Femur (tissue), 1 donor: ENCODE results near the gene CASK.
"Not testable (repeated sequence)": the region's sequence is repeated elsewhere in the genome, so short reads cannot be mapped to it uniquely, and the experiment has no call there.

Experiments
- DNase-seq: peaks from one replicate; pipeline ENCODE4 v3.0.0-alpha.2; 2017

The CASK gene

DNA sequence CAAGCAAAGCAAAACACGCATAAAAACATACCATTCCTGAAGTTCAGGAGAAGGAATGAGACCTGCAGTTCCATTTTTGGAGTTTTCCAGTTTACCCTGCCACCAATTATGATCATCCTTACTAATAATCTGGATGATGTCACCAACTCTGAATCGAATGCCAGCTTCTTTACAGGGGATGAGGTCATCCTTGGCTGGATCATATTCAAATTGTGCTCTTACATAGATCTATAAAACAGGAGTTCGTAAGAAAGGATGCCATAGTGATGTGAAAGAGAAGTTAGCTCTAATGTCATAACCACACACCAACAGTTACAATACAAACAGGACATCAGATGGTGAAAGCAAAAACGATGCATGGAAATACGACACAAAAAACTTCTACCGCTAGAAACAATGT, 369.7 kb downstream of the CASK start:
- DNase-seq: no peak

DNA sequence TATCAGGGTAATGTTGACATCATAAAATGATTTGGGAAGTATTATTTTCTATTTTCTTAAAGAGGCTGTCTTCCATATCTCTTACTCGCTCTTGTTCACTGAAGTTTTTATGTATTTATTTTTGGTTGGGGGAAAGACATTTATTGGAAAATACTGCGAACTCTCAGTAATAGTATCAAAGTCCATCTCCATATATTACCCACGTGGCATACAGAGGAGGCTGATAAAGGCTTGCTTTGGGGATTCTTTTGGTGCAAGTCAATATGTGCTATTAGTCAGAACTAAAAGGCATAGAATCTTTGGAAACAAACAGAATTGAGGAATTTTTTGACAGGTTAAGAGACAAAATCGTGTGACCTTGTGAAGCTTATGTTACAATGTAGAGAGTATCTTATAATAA, 374.9 kb downstream of the CASK start:
- no peak for DNase-seq

DNA sequence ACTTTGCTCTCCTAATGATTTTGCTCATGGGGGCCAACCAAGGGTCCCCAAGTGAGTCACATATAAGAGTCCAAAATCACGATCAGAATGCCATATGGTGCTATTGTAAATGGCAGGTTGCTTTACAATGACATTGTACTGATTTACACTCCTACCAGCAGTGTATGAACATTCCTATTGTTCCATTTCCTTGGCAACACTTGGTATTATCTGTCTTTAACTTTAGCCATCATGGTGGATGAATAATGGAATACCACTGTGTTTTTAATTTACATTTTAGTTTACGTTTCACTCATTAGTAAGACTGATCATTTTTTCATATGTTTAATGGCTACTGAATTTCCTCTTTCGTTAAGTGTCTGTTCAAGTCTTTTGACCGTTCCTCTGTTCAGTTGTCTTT, 379.7 kb downstream of the CASK start:
- DNase-seq: no peak

DNA sequence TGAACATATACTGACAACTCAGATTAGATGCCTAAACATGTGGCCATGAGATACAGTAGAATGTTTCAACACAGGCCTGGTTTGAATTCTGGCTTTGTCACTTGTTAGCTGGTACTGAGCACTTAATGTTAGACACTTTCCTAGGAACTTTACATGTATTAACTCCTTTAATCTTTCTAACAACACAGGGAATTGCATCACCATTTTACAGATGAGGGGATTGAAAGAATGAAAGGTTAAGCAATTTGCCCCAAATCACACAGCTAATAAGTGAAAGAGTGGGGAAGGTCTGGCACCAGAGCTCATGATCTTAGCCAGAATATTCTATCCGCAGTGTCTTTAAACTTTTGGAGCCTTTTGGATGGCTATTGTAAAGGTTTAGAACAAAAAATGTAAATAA, 380.3 kb downstream of the CASK start:
- DNase-seq: no peak

DNA sequence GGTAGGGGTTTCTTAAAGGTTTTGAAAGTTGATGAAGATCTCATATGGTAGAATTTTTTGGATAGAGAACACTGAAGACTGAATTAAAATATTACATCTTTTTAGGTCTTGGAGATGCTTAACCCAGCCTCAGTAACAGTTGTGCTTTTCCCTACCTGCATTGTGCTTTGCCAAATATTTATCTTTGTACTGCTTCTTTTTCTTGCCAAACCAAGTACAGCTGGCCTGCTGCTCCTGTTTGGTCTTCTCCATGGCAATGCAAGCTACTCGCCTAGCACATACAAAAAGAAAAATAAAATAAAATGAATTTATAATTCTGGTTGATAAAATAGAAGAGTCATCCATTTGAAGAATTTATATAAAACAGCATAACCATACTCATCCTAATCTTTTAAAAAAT, 380.8 kb downstream of the CASK start:
- no peak for DNase-seq

DNA sequence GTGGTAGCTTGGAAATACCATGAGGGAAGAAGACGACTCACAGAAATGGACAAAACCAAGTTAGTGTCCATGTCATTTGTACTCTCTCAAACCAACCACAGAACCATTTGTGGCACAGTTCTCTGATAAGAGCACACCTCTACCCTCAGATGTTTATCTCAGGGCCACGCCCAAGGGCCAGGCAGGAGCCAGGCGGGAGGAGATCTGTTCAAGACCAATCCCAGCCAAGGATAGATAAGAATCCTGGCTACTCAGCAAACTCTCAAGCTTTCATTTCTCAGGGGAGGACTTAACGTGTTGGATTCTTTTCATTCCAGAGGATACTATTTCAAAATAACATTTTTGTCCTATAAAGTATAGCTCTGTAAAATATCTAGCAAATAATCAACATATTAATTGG, 381.2 kb downstream of the CASK start:
- no peak for DNase-seq

DNA sequence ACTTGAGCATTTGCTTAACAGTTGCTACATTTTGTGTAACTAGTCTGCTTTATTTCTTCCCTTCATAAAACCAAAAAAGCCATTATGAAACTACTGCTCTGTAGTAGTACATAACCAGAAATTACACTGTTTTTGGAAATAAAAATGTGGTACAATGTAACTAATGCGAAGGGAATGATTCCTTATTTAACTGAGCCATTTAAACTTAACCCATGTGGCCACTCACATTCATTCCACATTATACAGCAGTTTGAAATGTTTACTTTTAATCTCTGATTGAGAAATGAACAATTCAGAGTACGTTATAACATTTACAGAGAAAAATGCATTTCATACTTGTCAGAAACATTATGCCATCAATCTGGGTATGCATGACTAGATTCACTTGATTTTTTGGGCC, 382.0 kb downstream of the CASK start:
- no peak for DNase-seq

DNA sequence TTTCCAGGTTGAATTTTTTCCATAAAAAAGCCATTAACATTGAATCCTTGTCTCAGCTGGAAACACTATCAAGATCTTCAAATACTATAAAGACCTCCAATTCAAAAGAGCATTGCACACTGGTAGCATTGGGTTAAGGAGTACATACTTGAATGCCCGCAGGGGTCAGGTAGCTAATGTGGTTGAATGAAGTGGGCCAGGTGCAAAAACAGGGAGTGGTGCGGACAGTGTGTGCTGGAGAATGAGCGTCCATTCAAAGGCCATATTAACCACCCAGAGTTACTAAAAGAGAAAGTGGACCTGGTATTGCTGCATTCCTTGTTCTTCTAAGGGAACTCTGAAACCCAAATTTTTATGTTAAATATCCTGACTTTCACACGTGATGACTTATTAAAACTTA, 384.6 kb downstream of the CASK start:
- no peak for DNase-seq

DNA sequence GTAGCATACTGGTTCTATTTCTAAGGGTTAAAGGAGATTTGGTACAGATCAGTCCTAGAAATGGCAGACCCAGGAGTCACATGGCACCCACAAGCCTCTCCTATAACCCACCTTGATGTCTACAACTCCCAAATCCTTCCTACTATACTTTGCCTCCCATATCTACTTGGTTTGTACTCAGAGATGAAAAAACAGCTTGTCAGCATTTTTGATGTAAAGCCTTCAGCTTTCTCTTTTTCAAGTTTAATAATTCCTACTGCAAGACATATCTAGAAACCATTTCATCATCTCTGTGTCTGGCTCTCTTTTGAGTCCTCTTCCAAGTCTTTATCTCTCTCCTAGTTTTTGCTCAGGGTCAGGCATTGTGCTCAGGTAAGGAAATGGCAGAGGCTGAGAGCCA, 393.3 kb downstream of the CASK start:
- DNase-seq: no peak

DNA sequence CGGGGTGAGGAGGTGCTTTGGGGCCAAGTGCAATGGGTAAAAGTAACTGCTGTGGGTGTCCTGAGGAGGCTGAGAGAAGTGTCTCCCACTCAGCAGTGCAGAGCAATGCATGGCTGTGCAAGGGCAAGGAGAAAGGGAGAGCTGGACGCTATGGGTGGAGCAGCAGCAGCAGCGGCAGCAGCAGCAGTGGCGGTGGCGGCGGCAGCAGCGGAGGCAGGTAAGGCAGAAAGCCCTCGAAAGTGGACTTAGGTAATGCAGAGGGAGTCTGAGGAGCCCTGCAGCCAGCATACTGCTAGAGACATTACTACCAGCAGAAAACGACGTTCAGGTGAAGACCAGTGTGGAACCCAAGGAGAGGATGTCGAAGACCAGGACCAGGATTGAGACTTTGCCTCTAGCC, 394.1 kb downstream of the CASK start:
- no peak for DNase-seq

DNA sequence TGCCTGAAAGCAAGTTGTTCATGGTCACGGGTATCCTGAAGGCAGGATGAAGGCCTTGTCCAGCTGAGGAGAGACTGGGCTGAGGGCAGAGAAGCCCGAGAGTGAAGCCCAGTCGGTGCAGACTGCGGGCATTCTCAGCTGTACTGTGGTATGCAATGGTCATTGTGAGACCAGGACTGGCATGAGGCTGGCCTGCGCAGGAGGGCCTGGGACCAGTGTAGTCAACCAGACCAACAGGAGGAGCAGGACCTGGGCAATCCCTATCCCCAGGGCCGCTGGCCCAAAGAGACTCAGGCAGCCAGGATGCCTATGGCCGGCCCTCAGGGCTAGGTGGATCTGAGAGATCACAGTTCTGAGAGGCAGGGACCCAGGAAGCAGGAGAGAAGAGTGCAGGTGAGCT, 394.6 kb downstream of the CASK start:
- DNase-seq: no peak

DNA sequence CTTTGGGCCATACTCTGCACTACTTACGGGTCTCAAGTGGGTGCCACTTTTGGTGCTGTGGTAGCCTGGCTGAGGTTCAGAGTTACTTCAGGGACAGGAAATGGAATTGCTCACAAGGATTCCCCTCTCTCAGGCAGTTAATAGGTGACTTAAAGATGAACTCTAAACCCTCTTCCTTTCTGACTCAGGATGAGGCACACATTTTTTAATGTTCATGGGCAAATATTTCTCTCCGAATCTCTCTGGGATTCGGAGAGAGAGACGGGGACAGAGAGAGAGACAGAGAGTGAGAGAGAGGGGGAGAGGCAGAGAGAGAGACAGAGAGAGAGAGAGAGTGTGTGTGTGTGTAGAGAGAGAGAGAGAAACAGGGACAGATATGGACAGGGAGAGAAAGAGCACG, 396.4 kb downstream of the CASK start:
- DNase-seq: no peak

DNA sequence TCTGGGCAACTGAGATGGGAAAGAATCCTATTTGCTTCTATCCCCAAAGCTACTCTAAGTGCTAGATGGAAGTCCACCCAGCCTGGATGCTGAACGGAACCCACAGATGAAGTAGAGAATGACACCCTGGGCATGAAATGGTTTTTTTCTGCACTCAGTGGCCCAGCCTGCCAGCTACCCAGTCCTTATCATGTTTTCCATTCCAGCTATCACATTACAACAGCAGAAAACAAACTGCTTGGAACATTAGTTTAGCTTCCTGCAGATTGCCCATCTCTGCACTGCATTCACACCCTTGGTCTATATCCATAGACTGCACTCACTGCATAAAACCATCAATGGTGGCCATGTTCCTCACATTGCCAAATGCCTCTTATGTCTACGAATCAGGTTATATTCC, 397.1 kb downstream of the CASK start:
- no peak for DNase-seq

DNA sequence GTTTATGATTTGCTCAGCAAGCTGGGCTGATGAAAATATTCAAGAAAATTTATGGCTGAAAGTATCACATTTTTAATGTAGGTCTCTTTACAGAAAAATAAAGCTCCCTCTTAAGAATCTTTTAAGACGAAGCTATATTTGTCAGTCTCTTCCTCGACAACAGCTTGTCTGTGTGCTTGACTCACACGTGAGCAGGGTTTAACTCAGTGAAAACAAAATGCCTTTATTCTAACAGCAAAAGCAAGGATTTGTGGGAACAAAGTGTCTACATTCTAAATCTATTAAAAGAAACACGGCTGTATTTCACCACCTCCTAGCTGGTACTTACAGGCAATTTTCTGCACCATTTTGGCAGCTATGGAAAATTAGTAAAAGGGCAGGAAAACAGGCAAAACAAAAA, 400.7 kb downstream of the CASK start:
- no peak for DNase-seq

DNA sequence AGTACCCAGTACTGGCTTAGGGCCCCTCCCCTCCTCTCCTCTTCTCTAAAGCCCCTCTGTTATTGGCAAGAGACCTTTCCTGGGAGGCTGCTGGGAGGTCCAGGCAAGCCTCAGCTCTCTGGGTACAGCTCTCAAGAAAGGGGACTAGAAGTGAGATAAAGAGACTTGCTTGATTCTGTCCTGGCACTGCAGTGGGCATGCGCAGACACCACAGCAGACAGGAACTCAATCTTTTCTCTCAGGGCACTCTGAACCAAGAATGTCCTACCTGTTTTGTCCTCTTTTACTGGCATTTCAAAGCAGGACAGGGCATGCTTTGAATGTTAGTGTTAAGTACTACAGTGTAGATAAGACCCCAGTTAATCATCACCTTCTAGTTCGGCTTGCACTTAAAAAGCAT, 401.3 kb downstream of the CASK start:
- DNase-seq: no peak

DNA sequence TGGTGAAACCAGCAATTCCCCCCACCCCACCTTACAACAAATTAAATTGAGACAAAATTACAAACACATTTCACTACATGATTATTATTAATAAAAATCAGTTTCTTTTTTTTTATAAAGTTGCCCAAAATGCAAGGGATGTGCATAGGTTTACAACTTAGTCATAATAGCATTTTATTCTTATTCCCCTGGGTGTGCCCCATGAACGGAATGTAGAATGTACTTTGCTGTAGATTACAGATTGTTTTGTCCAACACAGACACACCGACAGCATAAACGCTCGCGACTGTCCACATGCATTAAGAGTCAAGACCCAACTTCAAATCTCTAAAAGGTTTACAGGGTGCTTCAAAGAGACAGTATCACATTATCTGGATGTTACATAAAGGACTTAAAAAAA, 403.9 kb downstream of the CASK start:
- no peak for DNase-seq

DNA sequence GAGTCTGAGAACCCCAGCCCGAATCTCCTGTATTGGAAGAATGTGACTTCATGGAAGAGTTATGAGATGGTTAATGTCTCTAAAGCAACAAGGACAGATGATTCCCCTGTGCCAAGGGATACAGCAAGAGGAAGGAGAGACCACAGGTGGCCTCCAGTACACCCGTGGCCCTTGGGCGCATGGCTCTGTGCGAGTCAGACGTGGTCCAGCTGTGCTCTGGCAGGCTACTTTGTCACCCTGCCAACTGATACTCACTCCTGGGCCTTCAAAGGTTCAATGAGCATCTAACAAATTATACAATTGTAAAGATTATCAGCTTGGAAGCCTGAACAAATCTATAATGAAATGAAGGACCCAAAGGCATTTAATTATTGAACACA, 404.5 kb downstream of the CASK start:
- DNase-seq: no peak

DNA sequence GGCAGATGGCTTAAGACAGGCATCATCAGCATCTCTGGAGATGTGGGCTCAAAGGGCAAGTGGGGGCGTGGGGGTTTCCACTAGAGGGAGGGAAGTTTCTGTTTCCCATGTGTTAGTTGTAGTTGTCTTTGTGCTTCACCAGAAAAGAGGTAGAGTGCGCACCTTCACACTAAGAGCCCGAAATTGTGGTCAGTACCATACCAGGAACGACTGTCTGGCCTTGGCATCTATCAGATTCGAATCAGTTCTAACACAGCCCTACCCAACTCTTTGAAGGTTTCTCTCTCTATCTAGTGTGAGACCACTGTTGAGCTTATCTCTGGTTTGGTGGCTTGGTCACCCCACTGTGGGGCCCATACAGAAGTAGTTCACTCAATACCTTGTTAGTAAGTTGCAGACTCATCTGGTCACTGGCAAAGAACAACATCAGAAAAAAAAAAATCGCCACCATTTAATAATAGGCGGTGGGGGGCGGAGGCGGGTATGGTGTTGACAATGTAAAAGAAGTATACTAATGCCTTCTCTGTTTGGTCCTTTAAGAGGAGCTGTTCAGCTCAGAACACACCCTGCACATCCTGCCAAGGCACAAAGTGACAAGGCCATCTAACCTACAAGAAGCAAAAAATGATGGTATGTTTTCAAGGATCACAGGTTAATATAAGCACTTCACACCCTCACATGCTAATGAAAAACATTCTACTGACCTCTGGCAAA, 405.1 kb downstream of the CASK start:
- no peak for DNase-seq

DNA sequence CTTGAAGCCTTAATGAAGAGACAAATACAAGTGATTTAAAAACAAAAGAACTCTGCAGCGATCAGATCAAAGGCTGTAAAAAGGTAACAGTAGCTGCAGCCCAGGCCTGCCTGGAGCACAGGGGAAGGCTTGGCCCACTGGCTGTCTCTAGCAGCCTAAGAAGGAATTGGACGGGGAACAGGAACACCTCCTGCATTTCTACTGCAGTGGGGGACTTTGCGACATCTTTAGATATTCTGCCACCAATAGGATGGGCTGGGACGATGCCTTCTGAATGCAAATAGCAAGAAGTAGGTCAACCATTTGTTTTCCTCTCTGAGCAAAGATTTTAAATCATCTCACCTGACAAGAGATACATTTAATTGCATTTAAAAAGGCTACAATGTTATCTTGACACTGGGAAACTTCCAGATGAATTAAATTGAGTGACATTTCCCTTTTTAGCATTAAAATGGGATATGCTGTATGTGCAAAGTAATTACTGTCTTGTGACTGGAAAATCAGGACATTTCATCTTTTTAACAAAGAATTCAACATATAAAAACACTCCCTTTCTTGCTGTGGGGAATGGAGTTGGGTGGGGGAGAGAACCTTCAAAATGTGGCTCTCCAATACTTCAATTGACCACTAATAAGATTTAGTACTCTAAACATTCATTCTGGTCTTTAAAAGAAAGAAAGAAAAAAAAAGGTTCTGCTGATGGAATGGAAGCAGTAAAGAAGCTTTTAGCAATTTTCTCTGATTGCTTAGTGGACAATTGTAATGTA, 406.2 kb downstream of the CASK start:
- no peak for DNase-seq

DNA sequence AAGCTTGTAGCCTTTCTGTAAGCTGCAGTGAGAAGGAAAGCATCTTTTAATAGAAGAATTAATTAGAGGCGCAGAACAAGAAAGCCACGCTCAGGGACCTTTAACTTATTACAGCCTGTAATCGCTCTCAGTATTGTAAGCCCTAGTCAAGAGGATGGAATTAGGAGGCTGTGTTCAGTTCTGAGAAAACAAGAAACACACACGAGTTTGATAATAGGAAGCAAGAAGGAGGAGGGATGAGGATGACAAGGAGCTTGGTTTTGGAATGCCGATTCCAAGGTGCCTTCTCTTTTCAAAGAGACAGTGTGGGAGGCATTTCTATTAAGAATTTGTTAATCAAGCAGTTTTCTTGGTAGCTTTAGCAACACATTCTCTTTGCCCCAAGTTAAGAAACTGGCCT, 406.9 kb downstream of the CASK start:
- no peak for DNase-seq

DNA sequence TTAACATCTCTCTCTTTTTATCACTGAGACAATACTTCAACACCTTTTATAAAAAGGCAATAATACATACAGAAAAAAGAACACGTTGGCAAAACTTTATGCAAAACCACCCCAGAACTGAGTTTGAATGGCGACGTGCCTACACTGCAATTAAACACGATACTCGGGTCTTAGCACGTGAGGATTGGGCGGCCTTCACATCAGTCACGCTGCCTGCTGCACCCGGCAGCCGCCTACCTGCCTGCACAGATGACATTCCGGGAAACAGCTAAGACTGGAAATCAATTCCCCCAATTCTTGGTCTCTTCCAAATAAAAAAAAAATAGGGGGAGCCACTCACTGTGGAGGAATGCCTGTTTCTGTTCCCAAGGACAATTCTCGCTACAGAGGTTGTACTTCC, 408.0 kb downstream of the CASK start:
- DNase-seq: no peak

DNA sequence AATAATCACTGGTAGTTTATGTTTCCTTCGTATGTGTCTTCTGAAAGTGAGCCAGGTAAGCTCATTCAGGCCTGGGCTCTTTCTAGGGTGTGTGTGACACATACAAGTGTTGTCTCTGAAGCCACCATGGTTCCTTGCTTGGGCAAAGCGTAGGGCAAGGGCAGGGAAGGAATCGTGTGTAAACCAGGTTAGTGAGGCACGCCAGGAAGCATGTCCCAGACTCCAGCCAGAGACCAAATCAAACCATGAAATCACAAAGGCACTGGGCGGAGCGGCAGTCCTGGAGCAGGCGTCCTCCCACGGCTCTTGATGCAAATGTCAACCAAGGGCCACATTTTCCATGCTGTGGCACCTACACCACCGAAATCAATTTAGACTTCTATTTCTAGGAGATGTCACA, 409.2 kb downstream of the CASK start:
- no peak for DNase-seq

DNA sequence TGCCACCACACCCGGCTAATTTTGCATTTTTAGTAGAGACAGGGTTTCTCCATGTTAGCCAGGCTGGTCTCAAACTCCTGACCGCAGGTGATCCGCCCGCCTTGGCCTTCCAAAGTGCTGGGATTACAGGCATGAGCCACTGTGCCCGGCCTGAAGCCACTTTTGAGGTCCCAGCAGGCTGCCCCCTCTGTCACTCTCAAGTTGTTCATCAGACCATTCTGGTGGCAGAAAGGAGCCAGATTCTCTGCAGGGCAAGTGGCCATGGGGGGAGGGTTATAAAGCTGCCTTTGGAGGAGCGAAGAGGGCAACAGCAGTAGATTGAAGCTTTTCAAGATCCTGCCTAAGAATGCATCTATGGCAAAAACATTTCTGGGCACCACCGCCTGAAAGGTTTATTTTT, 410.5 kb downstream of the CASK start:
- not testable (repeated sequence) for DNase-seq

DNA sequence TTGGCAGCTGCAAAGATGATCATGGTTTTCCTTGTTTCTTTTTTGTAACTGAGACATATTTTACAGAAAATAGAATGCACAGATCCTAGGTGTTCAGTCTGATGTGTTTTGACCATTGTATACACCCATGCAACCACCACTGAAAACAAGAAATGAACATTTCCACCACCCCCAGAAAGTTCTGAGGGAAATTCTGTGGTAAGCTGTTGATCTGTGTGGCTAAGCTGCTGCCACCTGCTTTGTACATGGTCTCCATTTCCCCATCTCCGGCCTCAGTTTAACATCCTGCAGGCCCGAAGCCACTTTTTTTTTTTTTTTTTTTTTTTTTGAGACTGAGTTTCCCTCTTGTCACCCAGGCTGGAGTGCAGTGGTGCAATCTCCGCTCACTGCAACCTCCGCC, 411.0 kb downstream of the CASK start:
- DNase-seq: no peak

DNA sequence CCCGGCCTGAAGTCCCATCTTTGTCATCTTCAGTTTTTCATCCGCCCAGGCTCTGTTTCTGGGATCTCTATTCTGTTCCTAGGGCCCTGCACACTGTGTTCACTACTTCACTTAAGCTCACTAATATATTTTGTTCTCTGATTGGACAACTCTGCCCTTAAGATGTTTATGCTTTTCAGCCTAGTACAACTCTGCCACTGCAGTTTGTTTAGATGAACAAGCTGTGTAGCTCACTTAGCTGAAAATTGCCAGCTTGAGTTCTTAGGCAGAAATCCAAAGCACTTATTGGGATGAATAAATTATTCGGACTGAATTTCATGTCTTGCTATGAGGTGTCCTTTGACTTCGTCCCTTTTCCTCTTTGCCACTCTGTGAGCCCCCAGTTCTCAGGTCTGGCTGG, 415.4 kb downstream of the CASK start:
- no peak for DNase-seq
